GM21737 (cell line): ENCODE results near the gene DPP6.

ENCODE experiments used
- ATAC-seq: cut with Tn5 transposase; IDR thresholded peaks from one replicate; pipeline ENCODE4 v1.9.1; 2021; ENCODE audit warnings: mild to moderate bottlenecking, moderate library complexity; ENCODE audit not compliant: unreplicated experiment

Gene DPP6

GRCh38 chr7:154867068-154867467, 814.9 kb downstream of the DPP6 start:
- no peak for ATAC-seq

GRCh38 chr7:154868921-154869320, 816.7 kb downstream of the DPP6 start:
- ATAC-seq, result no peak

- no peak for ATAC-seq
Observed at GRCh38 chr7:154869436-154869835, 817.2 kb downstream of the DPP6 start.

DNA sequence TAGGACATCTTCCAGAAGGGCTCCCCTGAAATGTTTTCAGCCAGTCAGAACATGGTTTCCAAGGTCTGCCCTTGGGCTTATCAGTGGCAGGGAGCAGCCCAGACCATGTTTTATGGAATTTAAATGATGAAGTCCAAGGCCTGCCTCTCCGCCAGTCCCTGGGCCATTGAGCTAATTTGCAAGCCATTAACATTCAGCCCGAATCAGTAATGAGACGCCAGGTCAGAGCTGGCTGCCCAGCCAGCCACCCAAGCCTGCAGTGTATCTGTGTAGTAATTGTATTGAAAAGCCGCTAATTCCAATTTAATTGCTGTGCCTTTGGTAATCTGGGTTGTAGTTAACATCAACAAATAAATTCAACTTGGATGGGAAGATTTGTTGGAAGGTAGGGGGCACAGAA, 819.3 kb downstream of the DPP6 start:
- no peak for ATAC-seq

DNA sequence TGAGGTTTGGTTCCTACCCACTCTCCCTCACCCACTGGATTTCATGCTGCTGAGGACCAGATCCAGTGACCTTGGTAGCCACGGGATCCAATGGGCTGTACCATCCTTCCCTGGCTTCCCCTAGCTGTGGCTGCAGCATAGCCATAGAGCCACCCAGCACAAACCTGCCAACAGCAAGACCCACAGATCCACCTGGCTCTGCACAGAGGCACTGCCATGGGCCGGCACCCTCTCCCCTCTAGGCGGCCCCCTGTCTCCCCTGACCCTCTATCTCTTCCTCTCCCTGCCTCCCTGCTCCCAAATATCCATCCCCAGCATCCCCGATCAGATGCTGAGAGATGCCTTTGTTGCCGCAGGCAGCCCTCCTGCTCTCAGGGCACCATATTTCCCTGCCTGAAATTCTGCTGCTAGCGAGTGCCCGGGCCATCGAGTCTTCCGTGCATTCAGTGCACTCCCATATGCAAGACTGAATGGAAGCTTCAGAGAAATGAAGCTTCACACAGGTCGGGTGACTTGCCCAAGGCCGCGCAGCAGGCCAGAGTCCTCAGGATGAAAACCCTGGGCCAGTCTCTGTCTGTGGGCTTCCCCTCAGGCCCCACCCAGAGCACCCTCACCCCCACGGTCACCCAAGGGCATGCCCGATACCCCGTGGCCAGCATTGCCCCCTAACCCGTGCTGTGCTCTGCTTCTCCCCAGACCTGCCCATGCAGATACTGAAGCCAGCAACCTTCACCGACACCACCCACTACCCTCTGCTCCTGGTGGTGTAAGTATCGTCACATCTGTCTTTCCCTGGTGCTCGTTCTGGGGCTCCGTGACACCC, 819.9 kb downstream of the DPP6 start:
- ATAC-seq, result no peak

DNA sequence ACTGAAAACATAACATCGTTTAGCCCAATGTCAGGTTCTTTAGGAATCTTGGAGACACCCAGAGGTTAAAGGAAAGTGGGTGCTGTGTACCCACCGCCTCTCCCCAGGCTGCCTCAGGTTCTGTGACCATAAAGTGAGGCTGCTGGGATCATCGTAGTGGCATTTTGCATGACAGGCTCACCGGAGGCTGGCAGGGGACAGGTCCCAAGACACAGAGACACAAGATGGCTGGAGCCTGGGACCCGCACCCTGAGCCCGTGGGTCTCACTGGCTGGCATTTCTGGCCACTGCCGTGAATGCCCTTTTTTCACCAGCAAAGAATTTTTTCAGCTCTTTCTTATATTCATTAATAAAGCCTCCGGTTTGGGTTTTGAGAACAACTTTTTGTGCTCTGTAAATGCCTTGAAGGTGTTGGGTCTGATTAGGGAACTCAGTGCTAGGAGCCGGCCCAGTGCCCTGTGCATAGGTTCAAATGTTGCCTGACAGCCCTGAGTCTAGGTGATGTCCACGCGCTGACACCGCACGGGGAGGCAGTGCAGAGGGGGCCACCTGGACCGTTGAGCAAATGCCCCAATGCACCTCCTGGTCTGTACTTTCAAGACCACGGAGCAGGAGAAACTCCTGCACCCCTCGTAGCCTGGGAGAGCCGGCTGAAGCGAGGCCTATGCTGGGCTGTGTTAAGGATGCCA, 820.8 kb downstream of the DPP6 start:
- no peak for ATAC-seq

- no peak for ATAC-seq
Observed at GRCh38 chr7:154873500-154874121, 821.4 kb downstream of the DPP6 start.

GRCh38 chr7:154874409-154875113, 822.4 kb downstream of the DPP6 start:
- ATAC-seq, result no peak

DNA sequence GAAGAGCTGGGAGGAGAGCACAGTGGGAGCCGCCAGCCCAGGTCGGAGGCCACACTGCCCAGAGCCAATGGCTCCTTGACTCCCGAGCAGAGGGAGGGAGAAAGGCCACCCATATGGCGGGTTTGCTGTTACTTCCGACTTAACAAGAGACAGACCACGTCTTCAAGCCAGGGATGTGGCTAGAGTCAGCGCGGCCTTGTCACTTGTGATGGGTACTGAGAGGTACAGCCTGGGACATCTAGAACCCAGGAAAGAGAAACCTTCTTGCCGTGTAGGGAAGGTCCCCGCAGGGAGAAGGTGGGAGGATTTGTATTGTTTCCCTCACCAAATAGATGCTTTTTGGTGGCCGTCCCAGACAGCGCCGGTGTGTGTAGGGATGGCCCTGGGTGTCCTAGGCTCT, 823.1 kb downstream of the DPP6 start:
- ATAC-seq, result no peak

DNA sequence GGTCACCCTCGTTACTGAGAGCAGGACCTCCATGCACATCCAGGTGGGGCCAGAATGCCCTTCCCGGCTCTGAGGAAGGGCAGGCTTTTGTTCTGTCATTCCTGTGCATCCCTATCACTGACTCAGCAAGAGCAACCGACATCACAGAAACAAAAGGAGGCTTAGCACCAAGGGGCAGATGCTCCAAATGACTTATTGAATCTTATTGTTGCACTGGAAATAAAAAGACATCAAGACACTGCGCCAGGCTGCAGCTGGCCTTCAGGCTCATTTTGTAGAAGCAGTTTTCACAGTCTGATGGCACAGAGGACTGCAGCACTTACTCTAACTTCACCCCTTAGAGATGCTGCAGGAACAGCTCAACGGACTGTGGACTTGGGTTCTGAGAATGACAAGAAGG, 824.3 kb downstream of the DPP6 start:
- ATAC-seq, result no peak

DNA sequence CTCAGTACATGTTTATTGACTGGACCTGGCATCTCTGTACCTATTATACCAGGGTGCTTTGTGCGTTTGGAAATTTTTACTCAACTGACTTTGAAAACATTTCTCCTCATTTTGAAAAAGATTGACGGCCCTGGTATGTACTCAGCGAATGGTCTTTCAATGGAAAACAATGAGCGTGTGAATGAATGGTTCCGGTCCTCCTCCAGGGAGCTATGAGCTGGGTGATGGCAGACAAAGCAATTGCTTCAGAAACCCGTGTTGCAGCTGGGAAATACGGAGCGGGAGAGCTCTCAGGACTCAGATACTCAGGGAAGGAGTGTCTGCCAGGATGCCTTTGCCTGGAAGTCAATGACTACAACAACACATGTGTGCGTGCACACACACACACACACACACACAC, 824.8 kb downstream of the DPP6 start:
- no peak for ATAC-seq

GRCh38 chr7:154879629-154880028, 827.4 kb downstream of the DPP6 start:
- no peak for ATAC-seq

DNA sequence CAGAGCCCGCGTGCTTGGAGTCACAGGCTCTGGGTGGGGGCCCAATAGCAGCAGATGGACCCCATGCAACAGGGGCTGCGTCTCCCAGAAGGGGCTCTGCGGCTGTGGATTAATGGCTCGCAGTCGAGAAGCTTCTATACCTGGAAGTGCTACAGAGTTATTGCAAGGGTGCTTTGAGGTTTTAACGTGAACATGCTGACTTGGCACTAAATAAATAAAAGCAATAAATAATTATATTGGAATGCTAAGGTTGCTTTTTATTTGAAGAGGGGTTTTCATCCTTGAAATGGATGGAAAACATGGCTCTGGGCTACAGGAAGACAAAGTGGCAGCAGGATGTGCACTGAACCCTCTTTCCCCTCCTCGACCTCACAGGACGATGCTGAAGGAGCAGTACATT, 828.3 kb downstream of the DPP6 start:
- no peak for ATAC-seq

GRCh38 chr7:154881026-154881425, 828.8 kb downstream of the DPP6 start:
- ATAC-seq, result no peak

GRCh38 chr7:154881526-154881925, 829.3 kb downstream of the DPP6 start:
- ATAC-seq, result no peak

DNA sequence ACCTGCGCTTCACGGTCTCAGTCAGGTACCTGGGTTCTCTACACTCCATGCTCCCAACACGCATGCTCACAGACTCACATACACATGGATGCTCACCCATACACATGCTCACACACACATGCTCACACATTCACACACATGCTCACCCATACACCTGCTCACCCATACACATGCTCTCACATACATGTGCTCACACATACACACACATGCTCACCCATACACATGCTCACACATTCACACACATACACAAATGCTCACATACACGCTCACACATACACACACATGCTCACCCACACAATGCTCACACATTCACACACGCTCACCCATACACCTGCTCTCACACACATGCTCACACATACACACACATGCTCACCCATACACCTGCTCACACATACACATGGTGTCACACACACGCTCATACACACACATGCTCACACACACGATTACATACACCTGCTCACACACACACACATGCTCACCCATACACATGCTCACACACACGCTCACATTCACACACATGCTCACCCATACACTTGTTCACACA, 830.8 kb downstream of the DPP6 start:
- no peak for ATAC-seq

- ATAC-seq, result no peak
Observed at GRCh38 chr7:154884348-154884920, 832.2 kb downstream of the DPP6 start.

DNA sequence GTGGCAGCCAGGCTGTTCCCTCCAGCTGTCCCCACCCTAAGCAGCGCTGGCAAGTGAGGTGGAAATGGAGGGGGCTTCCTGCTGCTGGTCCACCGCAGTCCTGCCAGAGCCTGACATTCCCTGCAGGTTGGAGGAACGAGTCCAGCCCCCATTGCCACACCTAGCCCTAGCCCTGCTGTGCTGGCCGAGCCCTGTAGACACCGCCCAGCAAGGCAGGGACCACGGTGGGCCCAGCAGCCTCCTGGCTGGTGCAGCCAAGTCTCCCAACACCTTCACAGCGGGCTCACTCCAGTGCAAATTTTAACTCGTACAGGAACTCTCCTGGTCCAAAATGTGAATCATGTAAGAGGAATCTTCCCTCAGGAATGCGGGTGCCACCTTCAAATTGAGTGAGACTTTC, 834.4 kb downstream of the DPP6 start:
- no peak for ATAC-seq

DNA sequence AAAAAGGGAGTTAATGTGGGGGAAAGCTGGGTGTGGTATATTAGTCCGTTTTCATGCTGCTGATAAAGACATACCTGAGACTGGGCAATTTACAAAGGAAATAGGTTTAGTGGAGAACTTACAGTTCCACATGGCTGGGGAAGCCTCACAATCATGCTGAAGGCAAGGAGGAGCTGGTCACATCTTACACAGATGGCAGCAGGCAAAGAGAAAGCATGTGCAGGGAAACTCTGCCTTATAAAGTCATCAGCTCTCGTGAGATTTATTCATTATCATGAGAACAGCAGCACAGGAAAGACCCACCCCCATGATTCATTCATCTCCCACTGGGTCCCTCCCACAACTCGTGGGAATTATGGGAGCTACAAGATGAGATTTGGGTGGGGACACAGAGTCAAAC, 836.5 kb downstream of the DPP6 start:
- no peak for ATAC-seq

DNA sequence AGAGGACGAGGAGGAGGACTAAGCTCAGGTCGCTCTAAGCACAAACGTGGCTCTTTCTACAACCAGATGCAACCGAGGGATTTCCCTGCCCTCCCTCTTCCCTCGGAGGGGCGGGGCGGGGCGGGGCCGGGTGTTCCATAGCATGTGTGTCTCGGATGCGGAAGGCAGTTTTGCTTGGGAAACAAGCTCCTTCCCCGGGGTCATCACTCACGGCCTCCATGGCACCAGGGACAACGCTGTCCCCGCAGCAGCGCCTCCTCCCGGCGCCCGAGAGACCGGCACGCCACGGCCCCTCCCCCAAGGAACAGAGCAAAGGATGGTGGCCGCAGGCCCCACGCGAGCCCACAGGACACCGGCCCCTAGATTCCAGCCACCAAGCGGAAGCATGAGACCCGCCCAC, 840.3 kb downstream of the DPP6 start:
- ATAC-seq, result no peak

- ATAC-seq, result no peak
Observed at GRCh38 chr7:154896076-154896475, 843.9 kb downstream of the DPP6 start.
